SK-N-SH (cell line): ENCODE results near the gene RRP9. TPM values are rescaled to one million over a fixed set of nuclear protein-coding genes. Genes with fewer than 3 reads are reported as not detected.

Experiments used
- CTCF ChIA-PET: fragments of 300-600, 350-600 bp; formaldehyde crosslinking; extraction: SDS; loops from one replicate; lab custom pipeline; 2021; lab: Yijun Ruan, JAX
- POLR2A ChIA-PET: fragments of 350-600 bp; sonication (Branson Sonifier 250); formaldehyde crosslinking; extraction: SDS; loops from one replicate; lab custom pipeline; 2020; ENCODE audit warnings: antibody characterized with exemption, inconsistent platforms; lab: Yijun Ruan, JAX
- DNase-seq: peaks from one replicate; pipeline ENCODE4 v3.0.0; 2012
- H2AFZ ChIP-seq: fragments of 200-600 bp; sonication (generic); 2 replicates; pipeline ENCODE4 v1.8.1; 2016; ENCODE audit warnings: antibody characterized with exemption, mild to moderate bottlenecking, low read depth
- H3F3A ChIP-seq: fragments of 200-600 bp; sonication (generic); replicated peaks from 2 replicates; pipeline ENCODE3; 2016; ENCODE audit warnings: antibody characterized with exemption, mild to moderate bottlenecking; ENCODE audit not compliant: insufficient read depth
- H3K27ac ChIP-seq, 2 experiments: fragments of 200-500 bp in 1 of 2; fragments of 200-600 bp in 1 of 2; sonication (Bioruptor generic) in 1 of 2; sonication (generic), shearing (Covaris generic) in 1 of 2; 2 replicates each; pipeline versions ENCODE4 v1.5.1 to v1.6.1; 2014 to 2016; ENCODE audit warnings: low read depth in 2 of 2, inconsistent platforms in 1 of 2, low read length in 1 of 2, mild to moderate bottlenecking in 1 of 2, mixed read lengths in 1 of 2
- H3K27me3 ChIP-seq: fragments of 200-600 bp; sonication (generic), shearing (Covaris generic); 2 replicates; pipeline ENCODE4 v1.6.1; 2016; ENCODE audit warnings: mixed run types; ENCODE audit not compliant: insufficient read depth
- H3K36me3 ChIP-seq, 2 experiments: fragments of 200-500 bp in 1 of 2; fragments of 200-600 bp in 1 of 2; sonication (Bioruptor generic) in 1 of 2; sonication (generic) in 1 of 2; replicated peaks in 1 of 2; 2 replicates each; pipeline versions ENCODE3 to v1.5.1; 2014 to 2016; ENCODE audit warnings: low read length in 1 of 2, mild to moderate bottlenecking in 1 of 2; ENCODE audit not compliant: insufficient read depth in 2 of 2, control insufficient read depth in 1 of 2
- H3K4me1 ChIP-seq, 2 experiments: fragments of 200-500 bp in 1 of 2; fragments of 200-600 bp in 1 of 2; sonication (Bioruptor generic) in 1 of 2; sonication (generic), shearing (Covaris generic) in 1 of 2; 2 replicates each; pipeline versions ENCODE4 v1.5.1 to v1.6.1; 2014 to 2016; ENCODE audit warnings: low read depth in 1 of 2, low read length in 1 of 2, mixed run types in 1 of 2; ENCODE audit not compliant: insufficient read depth in 2 of 2, control insufficient read depth in 1 of 2
- H3K4me2 ChIP-seq: fragments of 200-600 bp; sonication (generic), shearing (Covaris generic); 2 replicates; pipeline ENCODE4 v1.6.1; 2017; ENCODE audit warnings: mixed run types
- H3K4me3 ChIP-seq, 2 experiments: fragments of 200-500 bp in 1 of 2; fragments of 200-600 bp in 1 of 2; sonication (Bioruptor generic) in 1 of 2; sonication (generic), shearing (Covaris generic) in 1 of 2; 2 replicates each; pipeline versions ENCODE4 v1.5.1 to v1.8.1; 2014 to 2016; ENCODE audit warnings: low read depth in 2 of 2, inconsistent platforms in 1 of 2, low read length in 1 of 2, mild to moderate bottlenecking in 1 of 2, mixed read lengths in 1 of 2, moderate library complexity in 1 of 2
- H3K79me2 ChIP-seq: fragments of 200-600 bp; sonication (generic); 2 replicates; pipeline ENCODE4 v1.8.1; 2017; ENCODE audit warnings: mild to moderate bottlenecking; ENCODE audit not compliant: insufficient read depth
- H3K9ac ChIP-seq: fragments of 200-600 bp; sonication (generic); 2 replicates; pipeline ENCODE4 v1.6.1; 2017; ENCODE audit warnings: mixed run types
- H3K9me2 ChIP-seq: fragments of 200-600 bp; sonication (generic); 2 replicates; pipeline ENCODE4 v1.6.1; 2017; ENCODE audit warnings: mixed run types
- H3K9me3 ChIP-seq: fragments of 200-600 bp; sonication (generic); 2 replicates; pipeline ENCODE4 v1.6.1; 2017; ENCODE audit warnings: mixed run types, mild to moderate bottlenecking, moderate library complexity
- H4K20me1 ChIP-seq: fragments of 200-600 bp; sonication (generic); 2 replicates; pipeline ENCODE4 v1.6.1; 2017; ENCODE audit warnings: mild to moderate bottlenecking, mixed run types; ENCODE audit not compliant: insufficient read depth
- EP300 ChIP-seq, 2 experiments: IDR thresholded peaks; 2 replicates each; pipeline versions ENCODE4 v1.4.0 to v1.6.1; 2012; ENCODE audit warnings: borderline replicate concordance in 1 of 2, low read depth in 1 of 2, low read length in 1 of 2
- EZH2phosphoT487 ChIP-seq: fragments of 200-600 bp; sonication (generic); IDR thresholded peaks from 2 replicates; pipeline ENCODE4 v1.6.1; 2017; ENCODE audit warnings: low read depth, mixed run types, mild to moderate bottlenecking, antibody characterized with exemption, moderate library complexity, borderline replicate concordance
- NFIC ChIP-seq: IDR thresholded peaks from 2 replicates; pipeline ENCODE4 v1.4.0; 2012; ENCODE audit warnings: borderline replicate concordance
- NRF1 ChIP-seq: IDR thresholded peaks from 2 replicates; pipeline ENCODE4 v1.6.1; 2012; ENCODE audit warnings: low read depth, mild to moderate bottlenecking, low read length
- RAD21 ChIP-seq: IDR thresholded peaks from 2 replicates; pipeline ENCODE4 v1.6.1; 2012; ENCODE audit warnings: mild to moderate bottlenecking, low read length
- RCOR1 ChIP-seq: fragments of 150-350 bp; IDR thresholded peaks from 2 replicates; pipeline ENCODE4 v1.6.1; 2017; ENCODE audit warnings: antibody characterized with exemption, low read length
- WGBS: methylation state at CpG from one replicate; pipeline ENCODE4 v1.1.6; 2017; ENCODE audit warnings: low lambda C conversion rate; 5-methylcytosine and 5-hydroxymethylcytosine counted together
- polyA plus RNA-seq, 3 experiments: library from polyadenylated mRNA; depleted of rRNA; stranded (reverse); fragments of >200 nt; gene quantifications; 2 replicates each; pipeline ENCODE4 v1.2.3, GENCODE V29; 2012
- TF ChIP-seq, protein P1 (sequence below): IDR thresholded peaks from 2 replicates; pipeline ENCODE4 v1.6.1; 2012; ENCODE audit warnings: mild to moderate bottlenecking, low read depth, low read length, moderate library complexity
- TF ChIP-seq, protein P2 (sequence below): IDR thresholded peaks from 2 replicates; pipeline ENCODE4; 2012

RRP9 gene
- polyA plus RNA-seq, 1 of the 3 experiments (the other 2 are of a cell fraction), result 49.6 TPM

DNA sequence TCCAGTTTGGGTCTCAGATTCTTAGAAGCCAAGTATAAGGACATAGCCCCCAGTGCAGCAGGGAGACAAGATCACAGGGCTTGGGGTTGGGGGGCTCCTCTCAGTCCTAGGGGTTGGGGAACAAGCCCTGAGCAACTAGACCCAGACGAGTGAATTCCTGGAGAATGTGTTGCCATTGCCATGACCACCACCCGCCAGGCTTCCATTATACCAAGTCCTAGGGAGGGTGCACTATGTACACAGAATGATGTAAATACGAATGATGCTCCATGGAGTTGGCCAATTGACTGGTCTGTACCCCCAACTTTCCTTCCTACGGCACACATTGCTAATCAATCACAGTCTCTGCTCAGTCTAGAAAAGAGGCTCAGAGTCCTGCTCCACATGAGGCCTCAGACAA, 47.3 kb downstream of the RRP9 start:
- CTCF ChIA-PET, result no interaction called here
- POLR2A ChIA-PET, result no interaction called here

DNA sequence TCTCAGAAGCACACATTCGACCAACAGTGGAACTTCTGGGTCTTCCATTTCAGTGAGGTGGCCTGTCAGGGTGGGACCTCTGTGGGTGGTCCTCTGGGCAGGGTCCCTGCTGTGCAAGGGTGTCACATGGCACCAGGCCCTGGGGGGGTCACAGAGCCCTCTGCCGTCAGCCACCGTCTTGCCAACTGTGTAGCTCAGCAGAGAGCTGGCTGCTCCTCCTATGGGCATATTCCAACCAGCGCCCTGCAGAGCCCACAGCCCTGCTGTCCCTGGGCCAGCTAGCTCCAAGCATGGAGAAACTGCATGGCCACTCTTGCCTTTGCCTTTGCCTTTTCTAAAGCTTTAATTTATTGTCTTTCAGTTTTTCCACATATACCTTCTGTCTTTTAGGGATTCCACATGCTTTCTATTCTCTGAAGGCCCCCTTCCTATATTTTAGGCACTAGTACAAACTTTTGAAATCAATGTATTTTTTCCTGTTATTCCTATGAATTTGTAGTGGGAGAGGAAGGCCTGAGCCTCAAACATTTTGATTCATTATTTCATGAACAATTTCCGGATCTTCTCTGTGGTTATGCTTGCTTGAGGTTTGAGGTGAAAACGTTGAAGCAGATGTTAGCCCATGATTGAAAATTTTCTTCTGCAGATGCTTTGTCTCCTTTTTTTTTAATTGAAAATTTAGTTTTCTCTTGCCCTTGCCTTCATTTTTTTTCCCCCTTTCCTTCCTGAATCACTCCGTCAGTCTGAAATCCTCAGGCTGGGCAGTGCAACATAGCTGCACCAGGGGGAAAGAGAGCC, 50.3 kb downstream of the RRP9 start:
- ChIA-PET POLR2A (no interaction called here), CTCF (interaction anchor here (0.9 to 1.4 kb wide), 2 partner anchors 92 to 110 kb away, joined by 3 read pairs; no protein-coding TSS in a partner anchor)
- H3K36me3 ChIP-seq, result no peaks in the 10 kb centered on the region
- no peaks in the 10 kb centered on the region for H3K27me3 ChIP-seq
- no peaks in the 10 kb centered on the region for H4K20me1 ChIP-seq
- H3F3A ChIP-seq, result no peaks in the 10 kb centered on the region
- no peak overlapping the region for H3K4me3 ChIP-seq
- H3K4me1 ChIP-seq, result no peaks in the 10 kb centered on the region
- no peak overlapping the region for H2AFZ ChIP-seq
- H3K9ac ChIP-seq, result no peak overlapping the region
- WGBS, result 49% methylated on average over 5 of the region's 7 CpGs
- no peak for TF ChIP-seq NFIC
- TF ChIP-seq NRF1, result no peak
- H3K9me3 ChIP-seq, result no peaks in the 10 kb centered on the region
- no peak overlapping the region for H3K27ac ChIP-seq
- H3K4me2 ChIP-seq, result no peak overlapping the region
- DNase-seq, result no peak
- H3K9me2 ChIP-seq, result no peaks in the 10 kb centered on the region
- no peaks in the 10 kb centered on the region for H3K79me2 ChIP-seq

More for the DNA sequence above, 47.3 kb downstream of the RRP9 start:
- no peaks in the 10 kb centered on the region for H4K20me1 ChIP-seq
- no peaks in the 10 kb centered on the region for H3K9me2 ChIP-seq
- 0 out of 2 replicates have a peak, but pooled peaks cover 6% of the 10 kb centered on the region for H3K27me3 ChIP-seq
- H3K4me2 ChIP-seq, result no peak overlapping the region
- H3K79me2 ChIP-seq, result no peaks in the 10 kb centered on the region
- H3K36me3 ChIP-seq, result no peaks in the 10 kb centered on the region
- DNase-seq, result no peak
- no peak for TF ChIP-seq EZH2phosphoT487
- TF ChIP-seq EP300 (IDR thresholded peaks at IDR 0.05; ENCODE audit: borderline replicate concordance in 1 of 2, low read depth in 1 of 2, low read length in 1 of 2), result no peak
- TF ChIP-seq, protein P1, sequence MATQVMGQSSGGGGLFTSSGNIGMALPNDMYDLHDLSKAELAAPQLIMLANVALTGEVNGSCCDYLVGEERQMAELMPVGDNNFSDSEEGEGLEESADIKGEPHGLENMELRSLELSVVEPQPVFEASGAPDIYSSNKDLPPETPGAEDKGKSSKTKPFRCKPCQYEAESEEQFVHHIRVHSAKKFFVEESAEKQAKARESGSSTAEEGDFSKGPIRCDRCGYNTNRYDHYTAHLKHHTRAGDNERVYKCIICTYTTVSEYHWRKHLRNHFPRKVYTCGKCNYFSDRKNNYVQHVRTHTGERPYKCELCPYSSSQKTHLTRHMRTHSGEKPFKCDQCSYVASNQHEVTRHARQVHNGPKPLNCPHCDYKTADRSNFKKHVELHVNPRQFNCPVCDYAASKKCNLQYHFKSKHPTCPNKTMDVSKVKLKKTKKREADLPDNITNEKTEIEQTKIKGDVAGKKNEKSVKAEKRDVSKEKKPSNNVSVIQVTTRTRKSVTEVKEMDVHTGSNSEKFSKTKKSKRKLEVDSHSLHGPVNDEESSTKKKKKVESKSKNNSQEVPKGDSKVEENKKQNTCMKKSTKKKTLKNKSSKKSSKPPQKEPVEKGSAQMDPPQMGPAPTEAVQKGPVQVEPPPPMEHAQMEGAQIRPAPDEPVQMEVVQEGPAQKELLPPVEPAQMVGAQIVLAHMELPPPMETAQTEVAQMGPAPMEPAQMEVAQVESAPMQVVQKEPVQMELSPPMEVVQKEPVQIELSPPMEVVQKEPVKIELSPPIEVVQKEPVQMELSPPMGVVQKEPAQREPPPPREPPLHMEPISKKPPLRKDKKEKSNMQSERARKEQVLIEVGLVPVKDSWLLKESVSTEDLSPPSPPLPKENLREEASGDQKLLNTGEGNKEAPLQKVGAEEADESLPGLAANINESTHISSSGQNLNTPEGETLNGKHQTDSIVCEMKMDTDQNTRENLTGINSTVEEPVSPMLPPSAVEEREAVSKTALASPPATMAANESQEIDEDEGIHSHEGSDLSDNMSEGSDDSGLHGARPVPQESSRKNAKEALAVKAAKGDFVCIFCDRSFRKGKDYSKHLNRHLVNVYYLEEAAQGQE, result no peak
- no peak for TF ChIP-seq RCOR1
- TF ChIP-seq, protein P2, sequence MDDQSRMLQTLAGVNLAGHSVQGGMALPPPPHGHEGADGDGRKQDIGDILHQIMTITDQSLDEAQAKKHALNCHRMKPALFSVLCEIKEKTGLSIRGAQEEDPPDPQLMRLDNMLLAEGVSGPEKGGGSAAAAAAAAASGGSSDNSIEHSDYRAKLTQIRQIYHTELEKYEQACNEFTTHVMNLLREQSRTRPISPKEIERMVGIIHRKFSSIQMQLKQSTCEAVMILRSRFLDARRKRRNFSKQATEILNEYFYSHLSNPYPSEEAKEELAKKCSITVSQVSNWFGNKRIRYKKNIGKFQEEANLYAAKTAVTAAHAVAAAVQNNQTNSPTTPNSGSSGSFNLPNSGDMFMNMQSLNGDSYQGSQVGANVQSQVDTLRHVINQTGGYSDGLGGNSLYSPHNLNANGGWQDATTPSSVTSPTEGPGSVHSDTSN, result no peak
- no peak for TF ChIP-seq RAD21
- TF ChIP-seq, all 33 proteins: peak for 0
- WGBS, result 50% methylated on average over 1 of the region's 4 CpGs
- Histone ChIP-seq H3K27ac (no peak overlapping the region), H3K4me1 (no peaks in the 10 kb centered on the region), H3K4me3 (no peak overlapping the region), H3K9ac (no peak overlapping the region), H2AFZ (no peak overlapping the region), H3F3A (no peaks in the 10 kb centered on the region), H3K9me3 (no peaks in the 10 kb centered on the region)
